HCT116 (cell line): ENCODE measurements around the gene ZBTB20. TPM values are rescaled to one million over a fixed set of nuclear protein-coding genes. Genes with fewer than 3 reads are reported as not detected.

Experiments used
- ATAC-seq: fragments of 200-7000 bp; cut with Tn5 transposase; 2 replicates; pipeline ENCODE4 v1.9.1; 2020; ENCODE audit warnings: mild to moderate bottlenecking, moderate library complexity
- BruUV-seq: library from RNA; stranded (reverse); fragments of 400-500 nt; replicated peaks from 2 replicates; lab custom pipeline; 2021; lab: Mats Ljungman, UMichigan
- CTCF ChIA-PET: fragments of 300-600 bp; sonication (Branson Sonifier 250); formaldehyde crosslinking; loops from one replicate; lab custom pipeline; 2021; ENCODE audit warnings: antibody characterized with exemption; lab: Charles Lee
- POLR2A ChIA-PET: fragments of 300-600, 350-600 bp; sonication (Branson Sonifier 250); formaldehyde crosslinking; loops from one replicate; lab custom pipeline; 2021; ENCODE audit warnings: antibody characterized with exemption; lab: Charles Lee
- RAD21 ChIA-PET, 2 experiments: fragments of 300-600 bp; sonication (Branson Sonifier 250); formaldehyde crosslinking; loops; one replicate each; lab custom pipeline; 2023; ENCODE audit warnings: low total read pairs in 2 of 2; ENCODE audit not compliant: uncharacterized antibody in 2 of 2, unreplicated experiment in 2 of 2, low non-redundant PET in 1 of 2; lab: Charles Lee
- DNase-seq: peaks from one replicate; pipeline ENCODE4 v3.0.0-alpha.2; 2010; ENCODE audit warnings: low read depth, low spot score
- H2AFZ ChIP-seq: fragments of 200-600 bp; shearing (Covaris generic), sonication (generic); 2 replicates; pipeline ENCODE4 v1.6.1; 2017; ENCODE audit warnings: low read depth, mixed run types, mixed read lengths, antibody characterized with exemption, low read length; ENCODE audit not compliant: poor library complexity, severe bottlenecking
- H3K27ac ChIP-seq: 2 replicates; pipeline ENCODE4 v1.5.1; 2012; ENCODE audit warnings: low read depth, low read length
- H3K27me3 ChIP-seq: fragments of 200-600 bp; sonication (generic); 2 replicates; pipeline ENCODE4 v1.6.1; 2016; ENCODE audit warnings: mixed run types, low read length, mixed read lengths; ENCODE audit not compliant: insufficient read depth
- H3K36me3 ChIP-seq, 2 experiments: fragments of 200-500 bp in 1 of 2; fragments of 200-600 bp in 1 of 2; sonication (Bioruptor generic) in 1 of 2; sonication (generic) in 1 of 2; 2 replicates each; pipeline versions ENCODE4 v1.5.1 to v1.6.1; 2014 to 2016; ENCODE audit warnings: low read length in 2 of 2, inconsistent platforms in 1 of 2, mixed read lengths in 1 of 2, mixed run types in 1 of 2; ENCODE audit not compliant: insufficient read depth in 2 of 2, control insufficient read depth in 1 of 2
- H3K4me1 ChIP-seq, 2 experiments: fragments of 200-600 bp in 1 of 2; sonication (generic) in 1 of 2; 2 replicates each; pipeline versions ENCODE4 v1.5.1 to v1.6.1; 2012 to 2017; ENCODE audit warnings: low read length in 2 of 2, inconsistent platforms in 1 of 2, mild to moderate bottlenecking in 1 of 2, mixed read lengths in 1 of 2, mixed run types in 1 of 2, moderate library complexity in 1 of 2; ENCODE audit not compliant: insufficient read depth in 2 of 2, control insufficient read depth in 1 of 2
- H3K4me2 ChIP-seq: fragments of 200-600 bp; sonication (generic); 2 replicates; pipeline ENCODE4 v1.6.1; 2017; ENCODE audit warnings: mixed run types, low read length, mixed read lengths
- H3K4me3 ChIP-seq, 2 experiments: fragments of 200-600 bp in 1 of 2; sonication (generic) in 1 of 2; replicated peaks in 1 of 2; 2 replicates each; pipeline ENCODE4 v1.5.1; 2011 to 2016; ENCODE audit warnings: low read length in 2 of 2, control low read depth in 1 of 2, low read depth in 1 of 2, mild to moderate bottlenecking in 1 of 2, mixed read lengths in 1 of 2, mixed run types in 1 of 2
- H3K79me2 ChIP-seq: fragments of 200-600 bp; sonication (generic); 2 replicates; pipeline ENCODE4 v1.6.1; 2017; ENCODE audit warnings: mild to moderate bottlenecking, mixed run types, low read length, moderate library complexity, mixed read lengths; ENCODE audit not compliant: insufficient read depth
- H3K9ac ChIP-seq: fragments of 200-600 bp; sonication (generic); 2 replicates; pipeline ENCODE4 v1.6.1; 2016; ENCODE audit warnings: low read length, mixed read lengths
- H3K9me2 ChIP-seq: fragments of 200-600 bp; sonication (generic), shearing (Covaris generic); 2 replicates; pipeline ENCODE4 v1.6.1; 2017; ENCODE audit warnings: mixed run types, mild to moderate bottlenecking, moderate library complexity; ENCODE audit not compliant: insufficient read depth
- H3K9me3 ChIP-seq, 2 experiments: fragments of 200-500 bp in 1 of 2; fragments of 200-600 bp in 1 of 2; sonication (Bioruptor generic) in 1 of 2; sonication (generic) in 1 of 2; 2 replicates each; pipeline ENCODE4 v1.6.1; 2014 to 2017; ENCODE audit warnings: low read length in 2 of 2, mixed read lengths in 2 of 2, inconsistent platforms in 1 of 2, low read depth in 1 of 2, mild to moderate bottlenecking in 1 of 2, mixed run types in 1 of 2, moderate library complexity in 1 of 2; ENCODE audit not compliant: control insufficient read depth in 1 of 2, insufficient read depth in 1 of 2
- H4K20me1 ChIP-seq: fragments of 200-600 bp; sonication (generic), shearing (Covaris generic); 2 replicates; pipeline ENCODE4 v1.6.1; 2017; ENCODE audit warnings: mixed run types, mild to moderate bottlenecking, moderate library complexity; ENCODE audit not compliant: insufficient read depth
- CEBPB ChIP-seq: IDR thresholded peaks from 2 replicates; pipeline ENCODE4 v1.6.1; 2012; ENCODE audit warnings: low read depth
- ELF1 ChIP-seq: IDR thresholded peaks from 2 replicates; pipeline ENCODE4 v1.6.1; 2012; ENCODE audit warnings: low read depth, borderline replicate concordance
- EZH2 ChIP-seq: fragments of 200-600 bp; sonication (generic); IDR thresholded peaks from 2 replicates; pipeline ENCODE4 v1.6.1; 2017; ENCODE audit warnings: antibody characterized with exemption, mixed run types
- EZH2phosphoT487 ChIP-seq: fragments of 200-600 bp; IDR thresholded peaks from 2 replicates; pipeline ENCODE4 v1.6.1; 2018; ENCODE audit warnings: antibody characterized with exemption, borderline replicate concordance
- FOSL1 ChIP-seq: IDR thresholded peaks from 2 replicates; pipeline ENCODE4 v1.6.1; 2012; ENCODE audit warnings: low read depth
- JUND ChIP-seq: IDR thresholded peaks from 2 replicates; pipeline ENCODE4 v1.6.1; 2012
- POLR2AphosphoS5 ChIP-seq: IDR thresholded peaks from 2 replicates; pipeline ENCODE4 v1.6.1; 2011; ENCODE audit warnings: mild to moderate bottlenecking, low read depth, low read length, moderate library complexity
- RAD21 ChIP-seq: IDR thresholded peaks from 2 replicates; pipeline ENCODE4 v1.6.1; 2012; ENCODE audit warnings: low read depth, mild to moderate bottlenecking
- SIN3A ChIP-seq: IDR thresholded peaks from 2 replicates; pipeline ENCODE4 v1.6.1; 2012; ENCODE audit warnings: low read depth
- SP1 ChIP-seq: IDR thresholded peaks from 2 replicates; pipeline ENCODE4 v1.6.1; 2012; ENCODE audit warnings: low read depth
- SRF ChIP-seq: IDR thresholded peaks from 2 replicates; pipeline ENCODE4 v1.6.1; 2012; ENCODE audit warnings: low read depth
- YY1 ChIP-seq: IDR thresholded peaks from 2 replicates; pipeline ENCODE4 v1.6.1; 2011; ENCODE audit warnings: low read length, low read depth, moderate library complexity, mild to moderate bottlenecking; ENCODE audit not compliant: insufficient replicate concordance; ENCODE audit errors: extremely low read depth
- ZFX ChIP-seq: fragments of 450-650 bp; IDR thresholded peaks from 2 replicates; pipeline ENCODE4 v1.6.1; 2017
- intact Hi-C: fragments of 100-400 bp; cut with micrococcal nuclease; formaldehyde crosslinking; loops from 2 replicates; pipeline ENCODE4 v1.10.0; 2022
- total RNA-seq: library from RNA; stranded (reverse); gene quantifications from one replicate; pipeline ENCODE4 v1.2.1, GENCODE V29; 2021; ENCODE audit not compliant: unreplicated experiment
- TF ChIP-seq, protein P1 (sequence below): IDR thresholded peaks from 2 replicates; pipeline ENCODE4 v1.6.1; 2012
- TF ChIP-seq, protein P2 (sequence below), 3 experiments: fragments of 200-600 bp in 1 of 3; sonication (generic) in 1 of 3; IDR thresholded peaks in 2 of 3; conservative IDR thresholded peaks in 1 of 3; 2 replicates each; pipeline ENCODE4 v1.5.1; 2012 to 2017; ENCODE audit warnings: low read depth in 2 of 3, low read length in 2 of 3, antibody characterized with exemption in 1 of 3, borderline replicate concordance in 1 of 3, control low read depth in 1 of 3, mild to moderate bottlenecking in 1 of 3, mixed read lengths in 1 of 3, mixed run types in 1 of 3, moderate library complexity in 1 of 3; ENCODE audit not compliant: insufficient read depth in 1 of 3
- TF ChIP-seq, protein P3 (sequence below): IDR thresholded peaks from 2 replicates; pipeline ENCODE4 v1.6.1; 2012
- TF ChIP-seq, protein P4 (sequence below): IDR thresholded peaks from 2 replicates; pipeline ENCODE4 v1.6.1; 2012; ENCODE audit warnings: low read depth
- TF ChIP-seq, protein P5 (sequence below): IDR thresholded peaks from 2 replicates; pipeline ENCODE4 v1.6.1; 2011; ENCODE audit warnings: mild to moderate bottlenecking, low read length, moderate library complexity; ENCODE audit not compliant: insufficient replicate concordance; ENCODE audit errors: extremely low read depth

ZBTB20 gene
- total RNA-seq, 1 experiment from 2014 or later, result 42.1 TPM

DNA sequence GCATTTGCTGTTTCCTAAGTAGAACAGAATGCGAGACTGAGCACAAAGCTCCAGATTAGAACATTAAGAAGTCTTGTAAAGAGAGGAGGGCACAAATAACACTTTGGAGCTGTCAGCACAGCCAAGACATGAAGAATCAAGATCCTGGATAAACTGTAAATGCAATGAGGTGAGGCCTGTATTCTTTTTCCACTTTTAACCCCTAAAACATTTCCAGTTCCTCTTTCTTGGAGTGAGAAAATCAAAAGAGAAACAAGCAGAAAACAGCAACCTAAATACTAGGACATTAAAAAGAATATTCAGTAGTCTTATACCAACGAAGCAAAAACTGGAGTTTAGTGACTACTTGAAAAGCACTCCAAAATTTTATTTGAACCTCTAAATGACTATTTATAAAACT lies 204.3 kb downstream of the ZBTB20 start:
- CTCF ChIA-PET, result no interaction called here
- BruUV-seq, result no TSS peak

More for the DNA sequence above, 204.3 kb downstream of the ZBTB20 start:
- H3K4me1 ChIP-seq, result no peaks in the 10 kb centered on the region
- H3K4me2 ChIP-seq, result no peak overlapping the region
- no peak overlapping the region for H3K27ac ChIP-seq
- H3K9ac ChIP-seq, result no peak overlapping the region
- no peak overlapping the region for H3K4me3 ChIP-seq
- no peaks in the 10 kb centered on the region for H3K27me3 ChIP-seq
- H3K9me3 ChIP-seq, result no peaks in the 10 kb centered on the region
- DNase-seq (no peak), ATAC-seq (no peak)
- no peaks in the 10 kb centered on the region for H3K9me2 ChIP-seq
- ChIA-PET RAD21 (no interaction called here), POLR2A (no interaction called here)
- H3K79me2 ChIP-seq, result no peaks in the 10 kb centered on the region
- no peak overlapping the region for H2AFZ ChIP-seq
- no peaks in the 10 kb centered on the region for H4K20me1 ChIP-seq
- H3K36me3 ChIP-seq, result no peaks in the 10 kb centered on the region
- intact Hi-C loops, result no loop called here
- no peak for TF ChIP-seq CEBPB
- TF ChIP-seq SRF, result no peak
- no peak for TF ChIP-seq POLR2AphosphoS5
- no peak for TF ChIP-seq EZH2
- TF ChIP-seq, protein P1, sequence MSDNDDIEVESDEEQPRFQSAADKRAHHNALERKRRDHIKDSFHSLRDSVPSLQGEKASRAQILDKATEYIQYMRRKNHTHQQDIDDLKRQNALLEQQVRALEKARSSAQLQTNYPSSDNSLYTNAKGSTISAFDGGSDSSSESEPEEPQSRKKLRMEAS, result no peak
- no peak for TF ChIP-seq JUND
- no peak for TF ChIP-seq ZFX
- TF ChIP-seq, protein P2, sequence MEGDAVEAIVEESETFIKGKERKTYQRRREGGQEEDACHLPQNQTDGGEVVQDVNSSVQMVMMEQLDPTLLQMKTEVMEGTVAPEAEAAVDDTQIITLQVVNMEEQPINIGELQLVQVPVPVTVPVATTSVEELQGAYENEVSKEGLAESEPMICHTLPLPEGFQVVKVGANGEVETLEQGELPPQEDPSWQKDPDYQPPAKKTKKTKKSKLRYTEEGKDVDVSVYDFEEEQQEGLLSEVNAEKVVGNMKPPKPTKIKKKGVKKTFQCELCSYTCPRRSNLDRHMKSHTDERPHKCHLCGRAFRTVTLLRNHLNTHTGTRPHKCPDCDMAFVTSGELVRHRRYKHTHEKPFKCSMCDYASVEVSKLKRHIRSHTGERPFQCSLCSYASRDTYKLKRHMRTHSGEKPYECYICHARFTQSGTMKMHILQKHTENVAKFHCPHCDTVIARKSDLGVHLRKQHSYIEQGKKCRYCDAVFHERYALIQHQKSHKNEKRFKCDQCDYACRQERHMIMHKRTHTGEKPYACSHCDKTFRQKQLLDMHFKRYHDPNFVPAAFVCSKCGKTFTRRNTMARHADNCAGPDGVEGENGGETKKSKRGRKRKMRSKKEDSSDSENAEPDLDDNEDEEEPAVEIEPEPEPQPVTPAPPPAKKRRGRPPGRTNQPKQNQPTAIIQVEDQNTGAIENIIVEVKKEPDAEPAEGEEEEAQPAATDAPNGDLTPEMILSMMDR (IDR thresholded peaks at IDR 0.05 in 2 of 3, conservative IDR thresholded peaks at IDR 0.05 in 1 of 3; ENCODE audit: borderline replicate concordance in 1 of 3, insufficient read depth in 1 of 3, low read depth in 2 of 3, low read length in 2 of 3), result no peak
- TF ChIP-seq ELF1, result no peak
- TF ChIP-seq, protein P3, sequence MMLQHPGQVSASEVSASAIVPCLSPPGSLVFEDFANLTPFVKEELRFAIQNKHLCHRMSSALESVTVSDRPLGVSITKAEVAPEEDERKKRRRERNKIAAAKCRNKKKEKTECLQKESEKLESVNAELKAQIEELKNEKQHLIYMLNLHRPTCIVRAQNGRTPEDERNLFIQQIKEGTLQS, result no peak
- no peak for TF ChIP-seq SP1
- no peak for TF ChIP-seq RAD21
- no peak for TF ChIP-seq FOSL1
- TF ChIP-seq EZH2phosphoT487, result no peak
- TF ChIP-seq, protein P4, sequence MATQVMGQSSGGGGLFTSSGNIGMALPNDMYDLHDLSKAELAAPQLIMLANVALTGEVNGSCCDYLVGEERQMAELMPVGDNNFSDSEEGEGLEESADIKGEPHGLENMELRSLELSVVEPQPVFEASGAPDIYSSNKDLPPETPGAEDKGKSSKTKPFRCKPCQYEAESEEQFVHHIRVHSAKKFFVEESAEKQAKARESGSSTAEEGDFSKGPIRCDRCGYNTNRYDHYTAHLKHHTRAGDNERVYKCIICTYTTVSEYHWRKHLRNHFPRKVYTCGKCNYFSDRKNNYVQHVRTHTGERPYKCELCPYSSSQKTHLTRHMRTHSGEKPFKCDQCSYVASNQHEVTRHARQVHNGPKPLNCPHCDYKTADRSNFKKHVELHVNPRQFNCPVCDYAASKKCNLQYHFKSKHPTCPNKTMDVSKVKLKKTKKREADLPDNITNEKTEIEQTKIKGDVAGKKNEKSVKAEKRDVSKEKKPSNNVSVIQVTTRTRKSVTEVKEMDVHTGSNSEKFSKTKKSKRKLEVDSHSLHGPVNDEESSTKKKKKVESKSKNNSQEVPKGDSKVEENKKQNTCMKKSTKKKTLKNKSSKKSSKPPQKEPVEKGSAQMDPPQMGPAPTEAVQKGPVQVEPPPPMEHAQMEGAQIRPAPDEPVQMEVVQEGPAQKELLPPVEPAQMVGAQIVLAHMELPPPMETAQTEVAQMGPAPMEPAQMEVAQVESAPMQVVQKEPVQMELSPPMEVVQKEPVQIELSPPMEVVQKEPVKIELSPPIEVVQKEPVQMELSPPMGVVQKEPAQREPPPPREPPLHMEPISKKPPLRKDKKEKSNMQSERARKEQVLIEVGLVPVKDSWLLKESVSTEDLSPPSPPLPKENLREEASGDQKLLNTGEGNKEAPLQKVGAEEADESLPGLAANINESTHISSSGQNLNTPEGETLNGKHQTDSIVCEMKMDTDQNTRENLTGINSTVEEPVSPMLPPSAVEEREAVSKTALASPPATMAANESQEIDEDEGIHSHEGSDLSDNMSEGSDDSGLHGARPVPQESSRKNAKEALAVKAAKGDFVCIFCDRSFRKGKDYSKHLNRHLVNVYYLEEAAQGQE, result no peak
- TF ChIP-seq, protein P5, sequence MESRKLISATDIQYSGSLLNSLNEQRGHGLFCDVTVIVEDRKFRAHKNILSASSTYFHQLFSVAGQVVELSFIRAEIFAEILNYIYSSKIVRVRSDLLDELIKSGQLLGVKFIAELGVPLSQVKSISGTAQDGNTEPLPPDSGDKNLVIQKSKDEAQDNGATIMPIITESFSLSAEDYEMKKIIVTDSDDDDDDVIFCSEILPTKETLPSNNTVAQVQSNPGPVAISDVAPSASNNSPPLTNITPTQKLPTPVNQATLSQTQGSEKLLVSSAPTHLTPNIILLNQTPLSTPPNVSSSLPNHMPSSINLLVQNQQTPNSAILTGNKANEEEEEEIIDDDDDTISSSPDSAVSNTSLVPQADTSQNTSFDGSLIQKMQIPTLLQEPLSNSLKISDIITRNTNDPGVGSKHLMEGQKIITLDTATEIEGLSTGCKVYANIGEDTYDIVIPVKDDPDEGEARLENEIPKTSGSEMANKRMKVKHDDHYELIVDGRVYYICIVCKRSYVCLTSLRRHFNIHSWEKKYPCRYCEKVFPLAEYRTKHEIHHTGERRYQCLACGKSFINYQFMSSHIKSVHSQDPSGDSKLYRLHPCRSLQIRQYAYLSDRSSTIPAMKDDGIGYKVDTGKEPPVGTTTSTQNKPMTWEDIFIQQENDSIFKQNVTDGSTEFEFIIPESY, result no peak
- TF ChIP-seq YY1, result no peak
- no peak for TF ChIP-seq SIN3A
